IPS DF 19.7 (cell line): ENCODE data around the gene DYSF.

ENCODE experiments used
- DNase-seq: peaks from one replicate; pipeline ENCODE4 v3.0.0-alpha.2; 2013; ENCODE audit warnings: low read depth, low spot score

DYSF gene

DNA sequence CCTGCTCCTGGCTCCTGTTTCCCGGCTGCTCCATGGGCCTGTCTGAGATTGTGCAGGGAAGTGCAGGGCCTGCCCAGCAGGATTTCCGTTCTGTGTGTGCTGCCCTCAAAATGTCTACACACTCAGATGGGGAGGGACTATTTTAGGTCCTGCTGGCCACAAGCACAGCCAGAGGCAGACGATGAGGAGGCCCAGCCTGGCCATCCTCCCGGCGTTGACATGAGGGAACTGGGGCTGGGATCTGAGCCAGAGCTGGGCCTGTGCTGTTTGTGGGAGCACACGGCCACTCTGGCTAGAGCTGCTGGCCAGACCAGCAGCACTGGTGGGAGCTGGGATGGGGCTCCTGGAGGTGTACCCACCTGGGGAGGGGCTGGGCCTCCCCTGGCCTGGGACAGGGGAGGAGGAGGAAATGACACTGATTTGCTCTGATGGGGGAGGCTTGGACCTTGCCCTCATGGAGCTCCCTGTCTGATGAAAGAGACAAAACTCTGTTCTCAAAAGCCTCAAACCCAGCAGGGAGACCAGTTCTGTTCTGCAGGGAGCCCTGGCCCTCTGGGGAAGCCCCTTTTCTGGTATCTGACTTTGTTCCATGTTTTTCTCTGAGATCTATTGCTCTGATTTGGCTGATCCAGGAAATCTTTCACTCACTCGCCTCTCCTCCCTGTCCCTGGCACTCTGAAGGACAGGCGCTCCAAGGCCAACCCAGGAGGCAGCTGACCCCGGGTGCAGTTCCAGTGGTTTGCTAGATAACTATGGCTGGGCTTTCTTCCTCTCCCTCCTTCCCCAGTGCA is 161.8 kb downstream of the DYSF start:
- DNase-seq, result no peak

DNA sequence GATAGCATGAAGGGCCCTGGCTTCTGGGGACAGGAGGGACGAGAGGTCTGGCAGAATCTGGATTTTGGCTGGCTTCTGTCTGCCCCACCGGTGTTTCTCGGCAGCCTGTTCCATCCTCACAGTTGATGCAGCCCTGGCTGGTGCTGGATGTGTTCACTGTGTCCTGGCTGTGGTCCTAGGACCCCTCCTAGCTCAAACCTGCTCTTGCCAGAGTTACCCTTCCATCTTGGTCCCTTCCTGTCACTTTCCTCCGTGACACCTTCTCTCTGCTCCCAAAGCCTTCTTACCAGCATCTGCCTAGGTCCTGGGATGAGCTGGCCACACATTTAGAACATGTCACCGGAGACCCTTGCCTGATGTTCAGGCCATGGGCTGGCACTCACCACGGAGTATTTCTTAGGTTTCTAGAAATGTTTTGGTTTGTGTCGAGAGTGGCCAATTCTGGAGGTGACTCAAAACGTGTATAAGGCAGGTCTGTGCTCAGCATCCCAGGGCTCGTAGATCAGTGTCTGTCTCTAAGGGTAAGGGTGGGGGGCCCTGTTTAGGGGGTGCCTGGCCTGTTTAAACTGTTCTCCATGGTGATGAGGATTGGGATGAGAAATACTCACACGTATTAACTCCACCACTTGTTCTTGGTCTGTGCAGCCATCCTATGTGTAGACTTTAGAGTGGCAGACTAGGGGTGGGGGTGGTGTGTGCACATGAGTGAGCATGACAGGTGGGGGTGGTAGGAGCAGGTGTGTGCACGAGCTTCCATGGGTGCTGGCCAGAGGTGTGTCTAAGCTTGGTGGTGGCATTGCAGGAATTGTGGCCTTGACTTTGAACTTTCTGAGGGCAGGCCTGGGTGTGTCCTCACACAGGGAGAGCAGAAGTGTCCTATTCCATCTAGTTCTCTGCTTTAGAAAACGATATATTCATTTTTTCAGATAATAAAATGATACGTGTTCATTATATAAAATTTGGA is 162.7 kb downstream of the DYSF start:
- DNase-seq, result no peak

DNA sequence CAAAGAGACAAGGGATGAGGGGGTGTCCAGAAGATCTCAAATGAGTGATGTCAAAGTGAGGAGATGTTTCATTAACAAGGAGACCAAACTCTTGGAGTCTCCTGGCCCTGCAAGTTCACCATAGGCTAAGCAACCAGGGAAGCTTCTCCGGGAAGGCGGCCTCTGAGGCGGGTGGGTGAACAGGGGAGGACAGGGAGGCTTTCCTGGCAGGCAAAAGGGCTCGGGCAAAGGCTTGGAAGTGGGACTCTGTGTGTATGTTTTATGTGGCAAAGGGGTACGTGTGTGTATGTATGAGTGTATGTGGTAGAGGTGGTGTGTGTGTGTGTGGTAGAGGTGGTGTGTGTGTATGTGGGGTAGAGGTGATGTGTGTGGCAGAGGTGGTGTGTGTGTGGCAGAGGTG is 163.9 kb downstream of the DYSF start:
- DNase-seq, result no peak

DNA sequence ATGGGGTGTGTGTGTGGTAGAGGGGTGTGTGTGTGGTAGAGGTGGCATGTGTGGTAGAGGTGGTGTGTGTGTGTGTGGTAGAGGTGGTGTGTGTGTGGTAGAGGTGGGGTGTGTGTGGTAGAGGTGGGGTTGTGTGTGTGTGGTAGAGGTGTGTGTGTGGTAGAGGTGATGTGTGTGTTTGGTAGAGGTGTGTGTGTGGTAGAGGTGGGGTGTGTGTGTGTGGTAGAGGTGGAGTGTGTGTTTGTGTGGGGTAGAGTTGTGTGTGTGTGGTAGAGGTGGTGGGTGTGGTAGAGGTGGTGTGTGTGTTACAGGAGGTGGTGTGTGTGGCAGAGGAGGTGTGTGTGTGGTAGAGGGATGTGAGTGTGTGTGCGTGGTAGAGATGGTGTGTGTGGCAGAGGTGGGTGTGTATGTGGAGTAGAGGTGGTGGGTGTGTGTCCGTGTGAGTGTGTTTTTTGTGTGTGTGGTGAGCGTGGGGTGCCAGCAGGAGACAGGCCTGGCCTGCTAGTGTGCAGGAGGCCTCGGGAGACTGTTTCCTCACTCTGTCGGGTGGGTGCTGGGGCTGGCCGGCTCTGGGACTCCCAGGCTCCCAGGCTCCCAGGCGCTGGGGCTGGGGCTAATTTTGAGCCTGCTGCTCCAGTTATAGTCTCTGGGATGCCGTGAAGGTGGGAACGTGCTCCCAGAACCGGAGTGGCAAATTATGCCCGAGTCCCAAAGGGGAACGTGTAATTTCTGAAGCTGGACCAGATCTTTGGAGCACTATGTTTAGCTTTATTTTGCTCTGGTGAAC is 165.2 kb downstream of the DYSF start:
- DNase-seq, result no peak

DNA sequence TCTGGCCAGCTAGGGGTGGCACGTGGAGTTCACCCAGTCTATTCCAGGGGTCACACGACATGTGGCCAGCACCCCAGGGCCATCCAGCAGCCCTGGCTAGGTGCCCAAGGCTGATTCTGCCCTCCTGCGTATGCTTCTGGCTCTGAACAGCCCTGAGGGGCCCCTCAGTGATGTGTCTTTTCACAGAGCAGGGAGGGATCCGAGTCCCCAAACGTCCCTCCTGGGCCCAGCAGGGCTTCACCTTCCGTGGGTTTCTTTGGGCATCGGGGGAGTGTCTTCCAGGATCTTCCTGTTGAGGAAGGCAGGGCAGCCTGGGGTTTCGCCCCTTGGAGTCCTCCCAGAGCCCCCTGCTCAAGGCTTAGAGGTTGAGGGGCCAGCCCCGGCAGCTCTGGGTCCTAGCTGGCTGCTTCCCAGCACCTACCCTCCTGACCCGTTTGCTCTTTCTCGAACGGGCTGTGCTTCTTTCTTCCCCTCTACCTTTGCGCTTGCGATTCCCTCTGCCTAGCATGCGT is 165.9 kb downstream of the DYSF start:
- DNase-seq, result no peak

DNA sequence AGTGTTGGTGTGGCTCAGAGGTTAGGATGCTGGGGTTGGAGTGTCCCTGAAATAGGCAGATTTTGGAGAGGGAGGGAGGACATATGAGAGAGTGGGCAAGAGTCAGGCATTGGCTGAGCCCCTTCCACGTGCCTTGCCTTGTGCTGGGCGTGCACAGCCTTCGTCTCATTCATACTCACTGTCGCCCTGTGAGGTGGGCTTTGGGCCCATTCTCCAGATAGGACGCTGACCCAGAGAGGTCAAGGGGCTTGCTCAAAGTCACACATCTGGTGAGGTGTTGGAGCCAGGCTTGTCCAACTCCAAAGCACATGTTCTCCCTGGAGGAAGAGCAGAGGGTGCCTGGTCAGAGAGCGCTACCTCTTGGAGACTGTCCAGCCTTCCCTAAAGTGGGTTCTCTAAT is 166.8 kb downstream of the DYSF start:
- no peak for DNase-seq

DNA sequence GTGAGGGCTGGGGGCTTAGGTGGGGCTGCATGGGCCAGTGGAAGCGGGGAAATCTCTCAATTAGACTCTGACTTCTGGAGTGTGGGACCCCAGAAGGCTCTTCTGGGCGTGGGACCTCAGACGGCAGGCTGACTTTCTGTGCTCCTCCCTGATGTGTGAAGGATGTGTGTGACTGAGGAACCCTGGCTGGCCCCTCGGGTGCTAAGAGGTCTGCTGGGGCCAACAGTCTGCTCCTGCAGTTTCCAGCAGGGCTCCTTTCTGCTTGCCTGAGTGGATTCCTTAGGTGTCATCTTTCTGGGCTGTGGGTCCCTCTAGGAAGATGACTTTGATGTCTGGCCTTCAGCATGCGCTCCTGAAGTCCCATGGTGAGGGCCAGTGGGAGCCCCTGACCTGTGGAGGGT is 167.5 kb downstream of the DYSF start:
- DNase-seq, result no peak

DNA sequence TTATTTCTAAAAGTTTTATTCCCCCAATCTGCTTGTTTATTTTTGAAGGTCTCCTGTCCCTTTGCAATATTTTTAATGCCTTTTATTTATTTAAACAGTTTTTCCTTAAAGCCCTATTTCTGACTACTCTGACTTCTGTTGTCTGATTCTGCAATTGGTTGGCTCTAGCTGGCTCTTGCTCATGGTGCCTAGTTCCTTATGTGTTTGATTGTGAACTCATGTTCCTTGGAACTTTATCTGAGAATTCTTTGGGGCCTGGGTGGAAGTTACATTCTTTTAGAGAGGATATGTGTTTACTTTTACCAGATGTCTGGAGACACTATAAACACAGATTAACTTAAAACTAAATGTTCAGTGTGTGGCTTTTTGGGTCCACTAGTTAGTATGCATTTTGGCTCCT is 175.9 kb downstream of the DYSF start:
- no peak for DNase-seq

DNA sequence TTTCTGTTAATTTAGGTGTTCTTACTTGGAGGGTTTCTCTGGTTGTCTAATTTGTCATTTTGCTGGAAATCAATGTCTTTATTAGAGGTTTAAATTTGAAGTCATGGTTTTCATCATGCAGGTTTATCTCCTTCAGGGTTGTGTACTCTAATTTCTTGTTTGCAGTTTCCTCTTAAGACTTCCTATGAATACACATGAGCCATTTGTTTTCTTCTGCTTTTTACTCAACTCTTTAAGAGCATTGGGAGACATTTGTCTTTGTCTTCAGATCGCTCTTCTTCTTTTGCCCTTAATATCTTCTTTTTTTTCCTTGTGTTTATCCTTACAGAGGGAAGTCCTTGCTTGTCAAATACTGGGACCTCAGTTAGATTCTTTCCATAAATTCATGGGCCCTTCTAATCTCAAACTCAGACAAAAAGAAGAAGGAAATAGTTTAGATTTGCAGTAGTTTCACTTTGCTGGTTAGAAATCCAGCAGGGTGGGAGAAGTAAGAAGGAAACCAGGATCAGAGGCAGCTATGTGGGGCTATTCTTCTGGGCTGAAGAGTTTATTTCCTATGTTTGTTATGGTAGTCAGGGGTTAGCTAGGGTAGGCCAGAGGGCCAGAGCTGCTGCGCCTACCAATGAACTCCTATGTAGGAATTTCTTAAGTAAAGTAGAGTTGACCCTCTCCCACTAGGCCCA is 176.6 kb downstream of the DYSF start:
- no peak for DNase-seq

DNA sequence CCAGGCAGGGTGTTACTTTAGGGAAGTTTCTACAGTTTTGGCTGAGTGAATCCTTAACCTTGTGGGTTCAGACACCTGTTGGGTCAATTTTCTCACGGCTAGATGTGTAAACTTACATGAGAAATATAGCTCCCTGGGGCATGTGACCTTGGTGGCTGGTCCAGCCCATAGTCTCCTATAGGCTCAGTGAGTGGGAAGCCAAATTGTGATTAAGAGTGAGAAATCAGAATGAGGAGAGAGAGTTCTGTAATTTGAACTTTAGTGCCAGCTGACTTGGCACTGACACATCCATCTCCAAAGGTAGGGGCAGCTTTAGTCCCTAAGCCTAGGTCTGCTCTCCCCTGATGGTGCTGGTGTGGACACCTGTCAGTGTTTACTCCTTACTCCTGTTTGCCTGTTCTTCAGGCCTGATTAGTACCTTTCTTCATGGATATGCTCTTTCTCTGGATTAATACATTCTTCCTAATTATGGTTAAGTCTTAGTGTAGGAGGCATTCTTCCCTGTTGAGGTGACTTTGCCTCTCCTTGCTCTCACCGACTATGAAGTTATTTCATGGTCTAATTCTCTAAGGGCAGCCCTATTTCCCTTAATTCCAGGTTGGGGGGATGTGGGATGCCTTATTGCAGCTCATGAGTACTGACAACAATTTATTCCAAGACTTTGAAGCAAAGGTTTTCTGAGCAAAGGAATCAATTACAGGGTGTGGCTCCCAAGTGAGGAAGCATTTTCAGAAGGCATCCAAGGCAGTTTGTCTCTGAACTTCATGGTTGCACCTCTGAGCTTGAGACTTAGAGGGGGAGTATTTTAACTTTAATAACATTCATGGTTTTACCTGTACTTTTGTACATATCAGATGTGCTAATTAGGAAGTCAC is 177.3 kb downstream of the DYSF start:
- no peak for DNase-seq

DNA sequence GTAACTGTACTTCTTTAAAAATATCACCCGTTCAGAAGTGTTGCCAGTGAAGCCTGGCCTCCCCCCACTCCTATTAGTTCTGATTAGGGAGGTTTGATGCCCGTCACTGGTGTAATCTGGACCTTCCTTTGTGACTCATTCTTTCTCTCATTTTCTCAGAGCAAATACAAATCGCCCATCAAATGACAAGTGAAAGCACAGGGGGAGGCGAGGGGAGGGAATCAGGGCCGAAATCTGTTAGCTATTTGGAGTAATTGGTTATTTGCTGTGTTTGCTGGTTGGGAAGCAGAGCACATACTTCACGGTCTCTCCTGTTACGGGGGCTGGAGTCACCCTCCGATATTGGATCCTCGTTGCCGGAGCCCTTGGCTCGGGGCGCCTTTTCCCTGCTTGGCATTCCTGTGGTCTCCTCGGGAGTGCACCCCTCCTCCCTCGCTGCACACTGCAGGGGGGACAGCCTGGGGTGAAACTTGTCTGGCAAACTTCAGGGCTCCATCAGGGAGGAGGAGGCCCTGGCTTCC is 178.1 kb downstream of the DYSF start:
- no peak for DNase-seq

DNA sequence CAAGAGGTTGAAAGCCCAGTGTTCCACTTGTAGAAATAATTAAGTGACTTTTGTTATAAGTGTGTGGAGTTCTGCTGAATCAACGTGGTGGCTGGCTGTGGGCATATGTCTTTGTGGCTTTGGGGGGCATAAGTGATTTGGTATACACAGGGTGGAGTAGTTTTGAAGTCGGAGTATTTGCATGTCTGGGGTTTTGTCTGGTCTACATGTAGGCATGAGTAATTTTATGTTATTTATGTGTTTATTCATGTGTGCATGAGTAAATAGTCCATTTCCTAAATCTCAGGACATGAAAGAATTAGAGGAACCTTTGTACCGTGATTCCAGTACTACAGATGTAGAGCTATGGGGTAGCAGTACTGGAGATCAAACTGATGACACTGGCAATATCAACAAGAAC is 179.7 kb downstream of the DYSF start:
- DNase-seq, result no peak

DNA sequence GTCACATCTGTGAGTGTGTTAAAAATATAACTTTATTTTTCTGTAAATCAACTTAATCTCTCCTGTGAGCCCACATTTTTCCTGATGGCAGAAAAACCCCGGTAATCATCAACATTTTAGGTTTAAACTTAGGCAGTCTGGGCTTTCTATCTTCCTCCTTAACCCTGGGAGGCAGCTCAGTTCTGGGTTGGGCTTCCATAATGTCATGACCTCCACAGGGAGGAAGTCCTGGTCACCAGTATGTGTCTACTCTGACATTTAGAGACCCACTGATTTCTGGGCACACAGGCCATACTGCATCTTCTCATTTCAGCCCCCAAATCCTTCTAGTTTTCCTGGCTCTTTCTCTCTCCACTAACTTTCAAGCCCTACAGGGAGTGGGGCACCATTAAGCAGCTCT is 181.2 kb downstream of the DYSF start:
- DNase-seq, result no peak

DNA sequence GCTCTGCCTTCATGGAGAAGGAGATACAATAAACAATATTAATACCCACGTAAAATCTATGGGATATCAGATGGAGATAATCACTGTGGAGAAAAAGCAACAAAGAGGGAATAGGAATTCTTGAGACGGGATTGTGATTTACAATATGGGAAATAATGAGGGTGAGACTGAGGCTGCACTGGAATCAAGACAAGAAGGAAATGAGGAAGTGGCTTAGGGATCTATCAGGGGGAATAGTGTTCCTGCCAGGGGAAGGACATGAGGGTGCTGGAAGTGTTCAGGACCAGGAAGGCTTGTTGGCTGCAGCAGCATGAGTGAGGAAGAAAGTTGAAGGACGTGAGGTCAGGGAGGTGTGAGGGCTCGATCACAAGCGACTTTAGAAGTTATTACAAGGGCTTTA is 182.4 kb downstream of the DYSF start:
- DNase-seq, result no peak

DNA sequence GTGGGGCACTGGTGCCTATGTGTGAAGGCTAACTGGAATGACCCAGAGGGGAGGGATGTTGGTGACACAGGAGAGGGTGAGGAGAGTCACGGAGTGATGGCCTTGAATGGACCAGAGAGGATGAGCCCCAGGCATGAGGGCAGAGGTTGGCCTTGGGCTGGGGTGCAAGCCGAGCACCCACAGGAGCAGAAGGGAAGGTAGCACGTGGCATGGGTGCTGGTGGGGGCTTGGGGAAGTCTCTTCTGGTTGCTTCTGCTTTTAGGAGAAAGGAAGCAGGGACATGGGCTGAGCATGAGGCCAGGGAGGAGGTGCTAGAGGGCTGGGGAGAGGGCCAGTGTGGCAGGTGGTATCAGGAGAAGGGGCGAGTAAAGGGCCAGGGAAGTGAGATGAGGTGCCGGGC is 183.8 kb downstream of the DYSF start:
- no peak for DNase-seq

DNA sequence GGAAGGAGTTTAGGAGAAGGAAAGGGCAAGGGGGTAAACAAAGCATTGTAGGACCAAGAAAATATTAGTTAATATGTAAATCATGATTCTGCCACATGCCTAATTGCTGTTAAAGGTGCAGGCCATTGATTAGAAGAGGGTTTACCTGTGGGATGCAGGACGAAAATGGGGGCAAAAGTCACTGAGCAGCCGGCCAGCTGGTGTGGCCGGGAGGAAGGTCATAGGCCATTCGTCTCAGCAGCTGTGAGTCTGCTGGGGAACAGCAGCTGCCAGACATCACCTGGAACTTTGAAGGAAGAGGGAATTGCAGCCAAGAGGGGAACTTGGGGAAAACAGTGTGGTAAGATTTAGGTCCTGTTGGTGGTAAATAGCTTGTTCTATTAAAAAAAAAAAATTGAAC is 184.4 kb downstream of the DYSF start:
- DNase-seq, result no peak

DNA sequence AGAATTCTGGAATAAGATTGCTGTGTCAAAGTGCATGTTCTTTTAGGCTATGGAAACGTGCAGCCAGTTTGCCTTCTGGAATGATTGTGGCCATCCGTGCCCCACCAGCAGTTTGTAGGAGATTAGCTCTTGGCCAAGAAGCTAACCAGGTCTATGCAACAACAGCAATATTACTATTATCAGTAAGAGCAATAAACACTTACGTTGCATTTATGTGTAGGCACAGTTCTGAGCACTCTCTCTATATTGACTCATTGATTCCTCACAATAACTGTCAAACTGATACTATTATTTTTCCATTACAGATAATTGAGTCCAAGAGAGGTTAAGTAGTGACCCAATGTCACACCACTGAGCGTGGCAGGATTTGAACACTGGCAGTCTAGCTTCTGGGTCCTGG is 186.4 kb downstream of the DYSF start:
- no peak for DNase-seq

DNA sequence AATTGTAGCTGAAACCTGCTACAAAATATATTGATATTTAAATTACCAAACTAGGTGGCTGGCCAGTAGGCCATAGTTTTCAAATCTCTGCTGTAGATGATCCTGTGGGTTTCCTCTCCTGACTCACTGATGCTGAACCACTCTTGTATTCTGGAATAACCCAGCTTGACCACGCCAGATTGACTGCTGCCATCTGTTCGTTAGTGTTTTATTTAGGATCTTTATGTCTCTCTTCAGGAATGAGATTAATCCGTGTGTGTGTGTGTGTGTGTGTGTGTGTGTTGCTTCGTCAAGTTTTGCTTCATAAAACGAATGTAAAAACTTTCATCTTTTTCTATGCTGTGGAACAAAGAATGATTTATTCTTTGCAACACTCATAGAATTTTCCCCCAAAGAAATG is 187.1 kb downstream of the DYSF start:
- no peak for DNase-seq

DNA sequence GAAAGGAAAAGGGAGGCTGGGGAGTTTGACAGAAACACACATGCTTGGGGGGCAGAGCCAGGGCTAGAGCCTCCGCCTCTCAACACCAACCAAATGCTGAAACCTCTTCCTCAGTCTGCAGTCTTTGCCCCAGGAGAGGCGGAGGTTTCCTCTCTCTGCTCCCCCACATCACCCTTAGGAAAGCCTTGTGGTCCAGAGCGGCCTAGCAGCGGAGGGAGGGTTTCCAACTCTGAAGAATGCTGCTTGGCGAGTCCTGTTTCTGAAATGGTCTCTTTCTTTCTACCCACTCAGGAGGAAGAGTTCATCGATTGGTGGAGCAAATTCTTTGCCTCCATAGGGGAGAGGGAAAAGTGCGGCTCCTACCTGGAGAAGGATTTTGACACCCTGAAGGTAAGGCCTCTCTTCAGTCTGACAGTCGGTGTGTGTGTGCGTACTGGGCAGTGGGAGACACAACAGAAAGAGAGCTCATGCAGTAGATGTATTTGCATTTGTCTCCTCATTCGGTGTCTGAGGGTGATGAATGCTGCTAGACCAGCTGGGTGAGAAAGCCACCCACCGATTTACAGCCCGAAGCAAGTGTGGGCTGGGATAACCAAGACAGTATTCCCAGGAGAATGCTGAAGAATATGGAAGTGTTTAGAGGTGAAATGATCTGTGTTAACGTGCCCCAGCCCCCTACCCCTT is 190.5 kb downstream of the DYSF start:
- no peak for DNase-seq
